CD4-positive, alpha-beta T cell treated with Interleukin-17A for 4 hours (primary cell): ENCODE results near the gene PLA2G12A.

Experiments
- DNase-seq: peaks from one replicate; pipeline ENCODE4 v3.0.0-alpha.2; 2020; ENCODE audit warnings: mixed read lengths

The PLA2G12A gene

DNA sequence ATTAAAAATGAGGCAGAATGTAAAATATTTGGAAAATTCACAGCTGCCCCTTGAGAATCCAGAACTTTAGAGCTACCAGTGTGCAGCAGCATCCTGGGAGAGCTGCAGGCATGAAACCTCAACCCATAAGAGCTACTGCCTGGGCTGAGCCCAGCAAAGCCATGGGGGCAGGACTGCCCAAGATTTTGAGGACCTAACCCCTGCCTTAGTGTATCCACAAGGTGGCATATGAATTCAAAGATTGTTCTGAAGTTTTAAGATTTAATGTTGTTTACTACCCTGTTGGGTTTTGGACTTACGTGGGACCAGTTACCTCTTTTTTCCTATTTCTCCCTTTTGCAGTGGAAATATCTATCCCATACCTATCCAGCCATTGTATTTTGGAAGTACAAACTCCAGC, 53.0 kb downstream of the PLA2G12A start:
- DNase-seq, result no peak

DNA sequence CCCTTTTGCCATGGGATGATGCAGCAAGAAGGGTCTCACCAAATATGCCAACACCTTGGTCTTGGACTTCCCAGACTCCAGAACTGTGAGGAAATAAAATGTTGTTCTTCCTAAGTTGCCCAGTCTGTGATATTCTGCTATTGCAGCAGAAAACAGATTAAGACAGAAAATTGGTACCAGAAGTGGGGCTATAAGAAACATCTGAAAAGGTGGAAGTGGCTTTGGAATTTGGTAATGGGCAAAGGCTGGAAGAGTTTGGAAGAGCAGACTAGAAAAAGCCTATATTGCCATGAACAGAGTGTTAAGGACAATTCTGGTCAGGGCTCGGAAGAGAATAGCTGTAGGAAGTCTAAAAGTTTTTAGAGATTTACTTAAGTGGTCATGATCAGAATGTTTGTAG, 54.0 kb downstream of the PLA2G12A start:
- DNase-seq, result no peak

DNA sequence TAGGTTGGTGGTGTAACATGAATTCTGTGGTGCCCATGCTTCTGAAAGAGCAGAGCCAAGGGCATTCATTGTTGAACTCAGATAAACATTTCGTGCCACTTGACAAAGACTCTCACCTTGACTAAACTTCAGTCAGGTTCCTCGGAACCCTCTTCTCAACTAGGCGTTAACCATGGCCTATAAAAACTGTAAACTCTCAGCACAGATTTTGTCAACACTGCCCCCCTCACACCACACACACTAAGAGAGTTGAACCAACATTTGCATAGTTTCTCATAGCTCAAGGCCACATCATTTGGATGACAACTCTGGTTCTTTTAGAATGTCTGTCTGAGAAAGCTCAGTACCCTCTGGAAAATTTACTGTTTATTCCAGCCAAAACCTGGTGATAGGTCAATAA, 54.7 kb downstream of the PLA2G12A start:
- no peak for DNase-seq

DNA sequence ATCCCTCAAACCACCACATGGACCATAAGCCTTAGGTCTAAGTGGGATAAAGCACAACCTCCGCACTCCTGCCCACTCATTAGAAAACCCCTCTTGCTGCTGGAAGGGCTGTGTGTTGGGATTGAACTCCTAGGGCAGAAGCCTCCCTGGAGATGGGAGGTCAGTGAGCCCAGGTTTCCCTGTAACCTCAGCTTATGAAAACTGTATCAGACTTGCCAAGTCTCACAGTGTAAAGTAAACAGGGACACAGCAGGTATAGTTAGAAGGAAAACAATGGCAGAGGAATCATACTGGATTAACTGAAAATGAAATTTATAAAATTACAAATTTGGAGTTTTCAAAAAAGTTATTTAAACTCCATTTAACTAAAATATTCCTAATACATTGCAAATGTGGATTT, 56.6 kb downstream of the PLA2G12A start:
- no peak for DNase-seq

DNA sequence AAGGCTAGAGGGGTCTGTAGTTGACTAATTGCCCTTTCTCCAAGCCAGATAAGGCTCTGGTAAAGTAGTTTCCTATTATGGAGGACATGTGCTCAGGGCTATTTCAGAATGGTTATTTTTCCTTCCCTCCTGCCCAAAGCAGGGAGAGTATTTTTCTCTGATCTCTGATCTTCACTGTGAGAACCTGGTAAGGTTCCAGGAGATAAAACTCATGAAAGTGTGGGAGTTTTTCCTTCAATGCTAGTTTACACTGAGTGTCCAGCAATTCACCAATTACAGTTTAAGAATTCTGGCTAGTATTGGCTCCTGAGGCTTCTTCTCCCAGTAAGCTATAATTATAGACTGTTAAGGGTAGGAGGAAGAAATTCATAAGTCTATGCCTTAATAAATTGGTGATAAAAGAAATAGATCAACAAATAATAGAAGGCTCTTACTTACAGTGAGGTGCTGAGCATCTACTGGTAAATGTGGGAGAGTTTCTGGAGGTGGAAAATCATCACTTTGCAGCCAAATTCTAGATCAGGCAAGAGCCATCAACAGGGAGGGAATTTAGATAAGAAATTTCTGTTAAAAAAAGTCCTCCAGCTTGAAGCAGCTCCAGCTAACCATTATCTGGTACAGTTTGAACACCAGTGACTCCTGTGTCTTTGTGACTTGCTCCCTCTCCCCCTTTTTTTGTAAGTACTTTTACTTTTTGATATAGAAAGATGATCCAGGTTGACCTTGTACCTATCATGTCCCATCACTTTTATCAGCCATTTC, 57.5 kb downstream of the PLA2G12A start:
- DNase-seq, result no peak

DNA sequence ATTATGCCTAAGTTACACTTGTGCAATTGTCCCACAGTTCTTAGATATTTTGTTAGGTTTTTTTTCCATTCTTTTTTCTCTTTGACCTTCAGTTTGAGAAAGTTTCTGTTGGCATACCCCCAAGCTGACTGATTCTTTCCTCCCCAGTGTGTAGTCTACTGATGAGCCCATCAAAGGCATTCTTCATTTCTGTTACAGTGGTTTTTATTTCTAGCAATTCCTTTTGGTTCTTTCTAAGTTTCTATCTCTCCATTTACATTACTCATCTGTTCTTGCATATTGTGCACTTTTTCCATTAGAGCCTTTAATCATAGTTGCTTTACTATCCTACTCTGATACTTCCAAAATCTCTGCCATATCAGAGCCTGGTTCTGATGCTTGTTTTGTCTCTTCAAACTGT, 58.5 kb downstream of the PLA2G12A start:
- no peak for DNase-seq

DNA sequence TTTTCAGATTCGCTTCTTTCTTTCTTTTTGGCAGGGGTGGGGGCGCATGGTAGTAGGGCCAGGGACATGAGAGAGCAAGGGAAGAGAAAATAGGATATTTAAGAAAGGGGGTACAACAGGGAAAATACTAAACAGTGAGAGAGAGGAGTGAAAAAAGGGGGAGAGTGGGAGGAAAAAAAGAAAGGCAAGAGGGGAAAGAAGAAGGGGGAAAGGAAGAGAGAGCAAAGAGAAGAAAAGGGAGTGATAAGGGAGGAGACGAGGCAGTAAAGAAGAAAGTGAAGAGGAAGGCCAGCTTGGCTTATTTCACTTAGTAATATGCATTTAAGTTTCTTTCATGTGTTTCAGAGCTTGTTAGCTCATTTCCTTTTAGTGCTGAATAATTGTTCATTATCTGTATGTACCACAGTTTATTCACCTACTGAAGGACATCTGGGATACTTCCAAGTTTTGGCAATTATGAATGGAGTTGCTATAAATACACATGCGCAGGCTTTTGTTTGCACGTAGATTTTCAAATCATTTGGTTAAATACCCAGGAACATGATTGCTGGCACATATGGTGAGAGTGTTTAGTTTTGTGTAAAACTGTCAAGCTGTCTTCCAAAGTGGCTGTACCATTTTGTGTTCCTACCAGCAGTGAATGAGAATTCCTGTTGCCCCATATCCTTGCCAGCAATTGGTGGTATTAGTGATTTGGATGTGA, 63.9 kb downstream of the PLA2G12A start:
- DNase-seq, result no peak

DNA sequence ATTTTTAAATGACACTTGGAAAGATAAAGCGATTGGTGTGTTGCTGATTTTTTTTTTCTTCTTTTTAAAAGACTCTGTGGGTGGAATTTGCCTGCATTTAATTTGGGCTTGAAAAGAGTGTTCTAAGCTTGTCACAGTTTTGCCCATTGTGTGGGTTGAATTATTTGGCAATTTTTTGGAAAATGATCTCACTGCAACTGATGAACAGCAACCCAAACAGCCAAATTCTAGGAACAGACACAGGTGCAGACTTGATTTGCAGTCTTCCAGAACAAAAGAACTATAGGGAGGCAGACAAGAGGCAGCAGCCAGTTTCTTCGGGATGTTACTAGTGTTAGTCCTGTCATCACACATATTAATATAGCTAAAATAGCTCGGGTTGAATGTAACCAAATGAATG, 67.1 kb downstream of the PLA2G12A start:
- no peak for DNase-seq

DNA sequence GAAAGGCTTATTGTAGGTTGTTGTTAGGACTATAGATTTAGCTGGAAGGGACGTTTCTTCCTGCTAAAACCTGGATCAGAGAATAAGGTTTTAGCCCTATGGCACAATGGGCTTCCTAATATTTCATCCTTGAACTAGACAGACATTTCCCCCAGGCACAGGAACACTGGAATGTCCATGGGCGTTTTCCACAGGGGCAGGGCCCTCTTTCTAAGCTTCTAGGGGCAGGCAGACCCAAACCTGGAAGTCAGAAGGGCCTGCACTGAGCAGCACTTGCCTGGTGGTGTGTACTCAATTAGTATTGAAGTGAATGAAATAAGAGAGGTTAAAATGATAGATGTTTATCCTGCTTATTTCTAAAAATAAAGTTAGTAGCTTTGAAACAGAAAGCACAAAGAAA, 67.8 kb downstream of the PLA2G12A start:
- DNase-seq, result no peak
